DND-41 (cell line): ENCODE data around the gene FADS6.

ENCODE experiments used
- CTCF ChIP-seq: IDR thresholded peaks from 2 replicates; pipeline ENCODE4 v1.5.1; 2012; ENCODE audit warnings: borderline replicate concordance, low read length, moderate library complexity, mild to moderate bottlenecking; ENCODE audit not compliant: poor library complexity, severe bottlenecking; ENCODE audit errors: extremely low read depth
- EZH2 ChIP-seq: IDR thresholded peaks from 3 replicates; pipeline ENCODE4 v1.6.1; 2012; ENCODE audit warnings: borderline replicate concordance, low read depth, mild to moderate bottlenecking, moderate library complexity, low read length, inconsistent platforms; ENCODE audit not compliant: severe bottlenecking

GRCh38 chr17:74875155-74875976 is 18.1 kb downstream of the FADS6 start:
- TF ChIP-seq CTCF (no peak), EZH2 (no peak)
